KMS-11 (cell line): Measurements from ENCODE around the gene ISOC2.

Source experiments
- H2AFZ ChIP-seq: fragments of 200-600 bp; sonication (generic); 2 replicates; pipeline ENCODE4 v1.6.1; 2016; ENCODE audit warnings: antibody characterized with exemption, mixed run types, low read depth
- H3K27ac ChIP-seq: fragments of 200-600 bp; sonication (generic); 2 replicates; pipeline ENCODE4 v1.6.1; 2016; ENCODE audit warnings: mild to moderate bottlenecking, mixed run types
- H3K27me3 ChIP-seq: fragments of 200-600 bp; sonication (generic); 2 replicates; pipeline ENCODE4 v1.6.1; 2017; ENCODE audit warnings: mild to moderate bottlenecking, low read depth, mixed run types, moderate library complexity; ENCODE audit not compliant: insufficient read depth
- H3K36me3 ChIP-seq: fragments of 200-600 bp; sonication (generic); 2 replicates; pipeline ENCODE4 v1.6.1; 2017; ENCODE audit warnings: mild to moderate bottlenecking, mixed run types; ENCODE audit not compliant: insufficient read depth
- H3K4me1 ChIP-seq: fragments of 200-600 bp; sonication (generic); 2 replicates; pipeline ENCODE4 v1.6.1; 2016; ENCODE audit warnings: mild to moderate bottlenecking, low read depth, mixed run types; ENCODE audit not compliant: poor library complexity, severe bottlenecking
- H3K4me2 ChIP-seq: fragments of 200-600 bp; sonication (generic); 2 replicates; pipeline ENCODE4 v1.7.0; 2016; ENCODE audit warnings: mild to moderate bottlenecking, mixed run types
- H3K4me3 ChIP-seq: fragments of 200-600 bp; sonication (generic); IDR thresholded peaks from 2 replicates; pipeline ENCODE4 v1.6.1; 2017; ENCODE audit warnings: low read depth, low read length, mixed read lengths; ENCODE audit not compliant: insufficient read depth
- H3K79me2 ChIP-seq: fragments of 200-600 bp; sonication (generic); 2 replicates; pipeline ENCODE4 v1.6.1; 2016; ENCODE audit warnings: low read depth, mixed run types; ENCODE audit not compliant: insufficient read depth
- H3K9ac ChIP-seq: fragments of 200-600 bp; sonication (generic); 2 replicates; pipeline ENCODE4 v1.6.1; 2016; ENCODE audit warnings: mild to moderate bottlenecking, mixed run types
- H4K20me1 ChIP-seq: fragments of 200-600 bp; sonication (generic); 2 replicates; pipeline ENCODE4 v1.6.1; 2016; ENCODE audit warnings: mild to moderate bottlenecking, mixed run types; ENCODE audit not compliant: insufficient read depth
- CTCF ChIP-seq: fragments of 200-600 bp; sonication (generic); conservative IDR thresholded peaks from 2 replicates; pipeline ENCODE4 v1.6.1; 2017; ENCODE audit warnings: low read depth, mild to moderate bottlenecking, antibody characterized with exemption, low read length, moderate library complexity, mixed read lengths

The ISOC2 gene

GRCh38 chr19:55443824-55444480 lies 17.5 kb downstream of the ISOC2 start:
- H3K4me3 ChIP-seq = no peak overlapping the region
- H3K79me2 ChIP-seq = no peaks in the 10 kb centered on the region
- H4K20me1 ChIP-seq = no peaks in the 10 kb centered on the region
- no peak for TF ChIP-seq CTCF
- no peak overlapping the region for H3K9ac ChIP-seq
- no peak overlapping the region for H3K27ac ChIP-seq
- no peaks in the 10 kb centered on the region for H3K4me1 ChIP-seq
- H2AFZ ChIP-seq = no peak overlapping the region
- no peak overlapping the region for H3K4me2 ChIP-seq
- H3K36me3 ChIP-seq = no peaks in the 10 kb centered on the region
- peaks cover 68% of the 10 kb centered on the region for H3K27me3 ChIP-seq

DNA sequence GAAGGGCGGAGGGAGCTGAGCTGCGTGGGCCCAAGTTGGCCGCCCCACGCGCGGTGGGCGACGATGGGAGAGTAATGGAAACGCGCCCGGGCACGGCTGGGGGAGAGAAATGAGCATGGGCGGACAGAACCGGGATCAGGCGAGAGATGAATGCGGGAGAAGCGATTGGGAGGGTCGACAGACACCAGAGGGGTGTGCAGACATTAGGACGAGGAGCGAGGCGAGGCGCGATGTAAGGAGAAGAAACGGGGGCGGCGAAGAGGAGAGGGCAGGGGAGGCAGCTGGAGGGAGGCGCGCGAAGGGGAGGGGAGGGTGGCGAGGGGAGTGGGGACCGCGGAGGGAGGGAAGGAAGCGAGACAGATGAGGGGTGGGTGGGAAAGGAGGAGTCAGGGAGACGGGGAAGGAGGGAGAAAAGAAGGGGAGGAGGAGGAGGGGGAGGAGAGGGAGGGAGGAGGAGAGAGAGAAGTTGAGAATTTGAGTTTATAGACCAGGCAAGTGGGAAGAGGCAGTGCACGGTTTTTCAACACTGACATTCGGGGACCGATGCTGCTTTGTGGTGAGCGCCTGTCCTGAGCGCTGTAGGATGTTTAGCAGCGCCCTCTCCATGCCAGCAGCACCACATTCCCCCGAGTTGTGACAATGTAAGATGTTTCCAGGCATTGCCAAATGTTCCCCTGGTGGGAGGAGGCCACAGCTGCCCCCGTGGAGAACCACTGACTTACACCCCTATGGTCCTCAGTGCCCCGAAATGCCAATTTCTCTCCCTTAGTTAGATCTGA lies 18.2 kb downstream of the ISOC2 start, which contains the start of gene SHISA7:
Gene SHISA7, minus strand, starts transcription at position 256 of the 779 bp plus-strand sequence. CDS start 437 bp downstream, outside the sequence.
- no peak within 1 kb of the TSS for H3K27ac ChIP-seq
- H3K27me3 ChIP-seq = peaks cover 73% of the 10 kb centered on the region
- H3K4me2 ChIP-seq = no peak within 1 kb of the TSS

GRCh38 chr19:55442372-55442961 lies 19.0 kb downstream of the ISOC2 start:
- Histone ChIP-seq H3K79me2 (no peaks in the 10 kb centered on the region), H2AFZ (no peak overlapping the region), H3K27ac (no peak overlapping the region), H3K4me1 (peaks cover 1% of the 10 kb centered on the region), H4K20me1 (no peaks in the 10 kb centered on the region), H3K27me3 (peaks cover 80% of the 10 kb centered on the region), H3K4me2 (no peak overlapping the region), H3K4me3 (no peak overlapping the region), H3K36me3 (no peaks in the 10 kb centered on the region), H3K9ac (no peak overlapping the region)
- TF ChIP-seq CTCF = no peak

More for the DNA sequence above, 18.2 kb downstream of the ISOC2 start, which contains the start of gene SHISA7:
- Histone ChIP-seq H4K20me1 (no peaks in the 10 kb centered on the region), H3K4me1 (no peaks in the 10 kb centered on the region), H3K36me3 (no peaks in the 10 kb centered on the region), H2AFZ (no peak within 1 kb of the TSS), H3K9ac (no peak within 1 kb of the TSS), H3K4me3 (no peak within 1 kb of the TSS), H3K79me2 (no peaks in the 10 kb centered on the region)
- TF ChIP-seq CTCF = no peak

DNA sequence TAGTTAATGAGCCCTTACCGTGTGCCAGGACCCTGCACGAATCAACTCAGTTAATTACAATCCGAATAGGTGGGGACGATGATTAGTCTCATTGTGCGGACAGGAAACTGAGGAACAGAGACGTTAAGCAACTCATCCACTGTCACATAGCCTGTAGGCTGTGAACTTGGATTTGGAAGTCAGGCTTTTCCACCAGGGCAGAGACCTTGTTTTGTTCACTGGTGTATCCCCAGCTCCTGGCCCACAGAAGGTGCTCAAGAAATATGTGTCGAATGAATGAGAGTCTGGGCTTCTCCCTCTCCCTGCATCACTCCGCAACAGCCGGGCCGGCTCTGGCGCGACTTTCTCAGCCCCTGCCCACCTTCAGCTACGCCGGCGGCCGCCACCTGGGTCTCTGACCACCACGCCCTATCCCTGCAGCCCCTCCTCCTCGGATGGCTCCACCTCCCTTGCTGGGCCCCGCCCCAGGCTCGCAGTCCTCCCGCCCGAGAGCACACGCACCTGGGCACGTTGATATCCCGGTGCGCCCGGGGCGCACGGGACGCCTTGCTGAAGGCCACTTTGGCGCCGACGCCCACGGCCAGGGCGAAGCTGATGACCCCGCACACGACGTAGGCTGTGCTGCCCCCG lies 19.6 kb downstream of the ISOC2 start:
- no peak overlapping the region for H3K27ac ChIP-seq
- no peaks in the 10 kb centered on the region for H4K20me1 ChIP-seq
- H3K79me2 ChIP-seq = no peaks in the 10 kb centered on the region
- H2AFZ ChIP-seq = no peak overlapping the region
- peaks cover 2% of the 10 kb centered on the region for H3K4me1 ChIP-seq
- no peak overlapping the region for H3K9ac ChIP-seq
- no peaks in the 10 kb centered on the region for H3K36me3 ChIP-seq
- no peak overlapping the region for H3K4me3 ChIP-seq
- H3K4me2 ChIP-seq = no peak overlapping the region
- no peak for TF ChIP-seq CTCF
- peaks cover 82% of the 10 kb centered on the region for H3K27me3 ChIP-seq
